ENCODE results near the gene ISCU. TPM values are rescaled to one million over a fixed set of nuclear protein-coding genes. Genes with fewer than 3 reads are reported as not detected.

ISCU gene
- total RNA-seq, 1 donor = 184 TPM

GRCh38 chr12:108543652-108544051 lies 18.7 kb upstream of the ISCU start:
- Histone ChIP-seq H3K27me3 (ENCODE audit: insufficient read depth, low read length) (no peaks in the 10 kb centered on the region), H3K4me2 (ENCODE audit: insufficient read depth, low read length) (no peak overlapping the region), H3K27ac (ENCODE audit: low read depth, low read length) (no peak overlapping the region), H3K36me3 (ENCODE audit: insufficient read depth, low read length) (peaks cover 58% of the 10 kb centered on the region), H3K9me3 (ENCODE audit: low read depth, low read length) (no peaks in the 10 kb centered on the region), H3K4me3 (ENCODE audit: insufficient read depth, low read length) (no peak overlapping the region), H3K4me1 (ENCODE audit: insufficient read depth, low read length) (no peaks in the 10 kb centered on the region), H3K79me2 (ENCODE audit: insufficient read depth, low read length) (peaks cover 69% of the 10 kb centered on the region), H2AFZ (ENCODE audit: low read length) (no peak overlapping the region), H4K20me1 (ENCODE audit: insufficient read depth, low read length) (peaks cover 11% of the 10 kb centered on the region)
- no peak for TF ChIP-seq CTCF (IDR thresholded peaks at IDR 0.05; ENCODE audit: extremely low read depth, low read depth, low read length)
- no peak for DNase-seq (ENCODE audit: insufficient read length, low spot score, missing footprints)

- no peak for TF ChIP-seq CTCF (IDR thresholded peaks at IDR 0.05; ENCODE audit: extremely low read depth, low read depth, low read length)
- Histone ChIP-seq H3K27ac (ENCODE audit: low read depth, low read length) (no peak overlapping the region), H3K9me3 (ENCODE audit: low read depth, low read length) (no peaks in the 10 kb centered on the region), H4K20me1 (ENCODE audit: insufficient read depth, low read length) (peaks cover 26% of the 10 kb centered on the region), H3K79me2 (ENCODE audit: insufficient read depth, low read length) (peaks cover 73% of the 10 kb centered on the region), H3K4me2 (ENCODE audit: insufficient read depth, low read length) (no peak overlapping the region), H3K4me1 (ENCODE audit: insufficient read depth, low read length) (peaks cover 6% of the 10 kb centered on the region), H2AFZ (ENCODE audit: low read length) (no peak overlapping the region), H3K4me3 (ENCODE audit: insufficient read depth, low read length) (no peak overlapping the region), H3K36me3 (ENCODE audit: insufficient read depth, low read length) (peaks cover 51% of the 10 kb centered on the region), H3K27me3 (ENCODE audit: insufficient read depth, low read length) (no peaks in the 10 kb centered on the region)
- no peak for DNase-seq (ENCODE audit: insufficient read length, low spot score, missing footprints)
These were observed 14.7 kb upstream of the ISCU start for GRCh38 chr12:108547686-108548085.

- H3K36me3 ChIP-seq (ENCODE audit: insufficient read depth, low read length) = peaks cover 38% of the 10 kb centered on the region
- peaks cover 36% of the 10 kb centered on the region for H4K20me1 ChIP-seq (ENCODE audit: insufficient read depth, low read length)
These were observed 13.4 kb upstream of the ISCU start for GRCh38 chr12:108548954-108549521.

GRCh38 chr12:108551535-108551934 lies 10.9 kb upstream of the ISCU start:
- Histone ChIP-seq H3K4me2 (ENCODE audit: insufficient read depth, low read length) (no peak overlapping the region), H4K20me1 (ENCODE audit: insufficient read depth, low read length) (peaks cover 45% of the 10 kb centered on the region)

More at GRCh38 chr12:108548954-108549521, 13.4 kb upstream of the ISCU start:
- TF ChIP-seq CTCF (IDR thresholded peaks at IDR 0.05; ENCODE audit: extremely low read depth, low read depth, low read length) = no peak
- Histone ChIP-seq H3K27me3 (ENCODE audit: insufficient read depth, low read length) (no peaks in the 10 kb centered on the region), H3K4me2 (ENCODE audit: insufficient read depth, low read length) (no peak overlapping the region), H3K9me3 (ENCODE audit: low read depth, low read length) (no peaks in the 10 kb centered on the region), H3K4me1 (ENCODE audit: insufficient read depth, low read length) (peaks cover 6% of the 10 kb centered on the region), H2AFZ (ENCODE audit: low read length) (no peak overlapping the region), H3K4me3 (ENCODE audit: insufficient read depth, low read length) (no peak overlapping the region), H3K79me2 (ENCODE audit: insufficient read depth, low read length) (peaks cover 76% of the 10 kb centered on the region), H3K27ac (ENCODE audit: low read depth, low read length) (no peak overlapping the region)
- no peak for DNase-seq (ENCODE audit: insufficient read length, low spot score, missing footprints)

More at GRCh38 chr12:108551535-108551934, 10.9 kb upstream of the ISCU start:
- no peak for TF ChIP-seq CTCF (IDR thresholded peaks at IDR 0.05; ENCODE audit: extremely low read depth, low read depth, low read length)
- Histone ChIP-seq H3K4me3 (ENCODE audit: insufficient read depth, low read length) (no peak overlapping the region), H3K27ac (ENCODE audit: low read depth, low read length) (no peak overlapping the region), H3K27me3 (ENCODE audit: insufficient read depth, low read length) (no peaks in the 10 kb centered on the region), H2AFZ (ENCODE audit: low read length) (no peak overlapping the region), H3K9me3 (ENCODE audit: low read depth, low read length) (no peaks in the 10 kb centered on the region), H3K36me3 (ENCODE audit: insufficient read depth, low read length) (peaks cover 19% of the 10 kb centered on the region), H3K79me2 (ENCODE audit: insufficient read depth, low read length) (peaks cover 83% of the 10 kb centered on the region), H3K4me1 (ENCODE audit: insufficient read depth, low read length) (peaks cover 6% of the 10 kb centered on the region)
- no peak for DNase-seq (ENCODE audit: insufficient read length, low spot score, missing footprints)

Data from osteoblast (primary cell).